NT2/D1 (cell line): Measurements from ENCODE around the gene SYT8.

Experiments used
- SUZ12 ChIP-seq: IDR thresholded peaks from 2 replicates; pipeline ENCODE4 v1.6.1; 2011; ENCODE audit not compliant: insufficient read length, insufficient read depth; ENCODE audit errors: extremely low read depth
- YY1 ChIP-seq: IDR thresholded peaks from 2 replicates; pipeline ENCODE4 v1.6.1; 2011; ENCODE audit not compliant: insufficient read length, insufficient read depth
- ZNF274 ChIP-seq: IDR thresholded peaks from 2 replicates; pipeline ENCODE4 v1.6.1; 2011; ENCODE audit warnings: mild to moderate bottlenecking, low read depth, low read length

DNA sequence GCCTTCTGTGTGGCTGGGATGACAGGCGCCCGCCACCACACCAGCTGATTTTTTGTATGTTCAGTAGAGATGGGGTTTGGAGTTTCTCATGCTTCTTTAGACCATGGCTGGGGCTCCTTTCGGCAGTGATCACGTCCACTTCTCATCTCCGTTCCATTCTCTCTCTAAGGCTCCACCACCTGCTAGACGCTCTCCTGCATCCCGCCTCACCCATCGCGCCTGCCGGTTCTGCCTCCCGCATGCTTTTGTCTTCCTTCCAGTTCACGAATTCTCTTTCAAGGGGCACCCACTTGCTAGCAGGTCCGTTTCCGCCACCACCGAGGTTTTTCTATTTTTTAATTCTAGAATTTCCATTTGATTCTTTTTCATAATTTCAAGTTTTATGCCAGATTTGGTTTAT, 22.0 kb upstream of the SYT8 start:
- TF ChIP-seq ZNF274 (no peak), YY1 (no peak), SUZ12 (no peak)
